ENCODE measurements around the gene FAM180B. TPM values are rescaled to one million over a fixed set of nuclear protein-coding genes. Genes with fewer than 3 reads are reported as not detected.

FAM180B gene
- polyA plus RNA-seq, 1 donor from 2014 or later: not detected

DNA sequence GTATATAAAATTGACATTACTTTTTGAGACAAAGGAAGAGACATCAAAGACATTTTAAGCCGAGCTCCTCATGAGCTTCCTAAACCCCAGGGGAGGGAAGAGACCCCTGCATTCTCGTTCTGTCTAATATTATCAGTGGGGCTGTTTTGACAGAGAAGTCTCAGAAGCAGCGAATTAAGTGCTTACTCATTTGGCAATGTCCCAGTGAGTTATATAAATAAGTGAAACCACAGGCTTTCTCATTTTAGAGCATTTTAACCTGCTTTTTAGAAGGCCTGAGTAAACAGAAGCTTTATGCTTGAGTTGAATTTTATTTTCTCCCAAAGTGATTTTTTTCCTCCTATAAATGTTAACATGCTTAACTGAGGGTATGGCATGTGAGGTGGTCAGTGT, 30.9 kb downstream of the FAM180B start:
- no peak overlapping the region for H3K27ac ChIP-seq (ENCODE audit: low read length)
- no peaks in the 10 kb centered on the region for H3F3A ChIP-seq (ENCODE audit: insufficient read depth, low read length, poor library complexity, severe bottlenecking)
- no peak overlapping the region for H3K9ac ChIP-seq (ENCODE audit: low read length)
- H3K9me3 ChIP-seq (ENCODE audit: low read length): no peaks in the 10 kb centered on the region
- H2AFZ ChIP-seq (ENCODE audit: low read depth, low read length): no peak overlapping the region
- H3K27me3 ChIP-seq (ENCODE audit: insufficient read depth, low read depth, low read length): no peaks in the 10 kb centered on the region
- TF ChIP-seq SMC3 (conservative IDR thresholded peaks at IDR 0.05; ENCODE audit: poor library complexity): no peak
- TF ChIP-seq RAD21 (conservative IDR thresholded peaks at IDR 0.05): no peak
- TF ChIP-seq EP300 (conservative IDR thresholded peaks at IDR 0.05; ENCODE audit: poor library complexity, severe bottlenecking): no peak
- TF ChIP-seq EZH2 (IDR thresholded peaks at IDR 0.05; ENCODE audit: borderline replicate concordance, insufficient read depth, low read length, poor library complexity, severe bottlenecking): no peak
- TF ChIP-seq, protein P1, sequence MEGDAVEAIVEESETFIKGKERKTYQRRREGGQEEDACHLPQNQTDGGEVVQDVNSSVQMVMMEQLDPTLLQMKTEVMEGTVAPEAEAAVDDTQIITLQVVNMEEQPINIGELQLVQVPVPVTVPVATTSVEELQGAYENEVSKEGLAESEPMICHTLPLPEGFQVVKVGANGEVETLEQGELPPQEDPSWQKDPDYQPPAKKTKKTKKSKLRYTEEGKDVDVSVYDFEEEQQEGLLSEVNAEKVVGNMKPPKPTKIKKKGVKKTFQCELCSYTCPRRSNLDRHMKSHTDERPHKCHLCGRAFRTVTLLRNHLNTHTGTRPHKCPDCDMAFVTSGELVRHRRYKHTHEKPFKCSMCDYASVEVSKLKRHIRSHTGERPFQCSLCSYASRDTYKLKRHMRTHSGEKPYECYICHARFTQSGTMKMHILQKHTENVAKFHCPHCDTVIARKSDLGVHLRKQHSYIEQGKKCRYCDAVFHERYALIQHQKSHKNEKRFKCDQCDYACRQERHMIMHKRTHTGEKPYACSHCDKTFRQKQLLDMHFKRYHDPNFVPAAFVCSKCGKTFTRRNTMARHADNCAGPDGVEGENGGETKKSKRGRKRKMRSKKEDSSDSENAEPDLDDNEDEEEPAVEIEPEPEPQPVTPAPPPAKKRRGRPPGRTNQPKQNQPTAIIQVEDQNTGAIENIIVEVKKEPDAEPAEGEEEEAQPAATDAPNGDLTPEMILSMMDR (IDR thresholded peaks at IDR 0.05; ENCODE audit: poor library complexity, severe bottlenecking): no peak
- no peaks in the 10 kb centered on the region for H3K79me2 ChIP-seq (replicated peaks; ENCODE audit: insufficient read depth, low read length)
- no peaks in the 10 kb centered on the region for H3K36me3 ChIP-seq (ENCODE audit: insufficient read depth, low read length)
- H3K4me3 ChIP-seq (ENCODE audit: low read length): no peak overlapping the region
- H3K4me2 ChIP-seq (ENCODE audit: low read length): no peak overlapping the region
- H4K20me1 ChIP-seq (ENCODE audit: insufficient read depth): no peaks in the 10 kb centered on the region
- H3K9me2 ChIP-seq (ENCODE audit: insufficient read depth, low read length): no peaks in the 10 kb centered on the region

DNA sequence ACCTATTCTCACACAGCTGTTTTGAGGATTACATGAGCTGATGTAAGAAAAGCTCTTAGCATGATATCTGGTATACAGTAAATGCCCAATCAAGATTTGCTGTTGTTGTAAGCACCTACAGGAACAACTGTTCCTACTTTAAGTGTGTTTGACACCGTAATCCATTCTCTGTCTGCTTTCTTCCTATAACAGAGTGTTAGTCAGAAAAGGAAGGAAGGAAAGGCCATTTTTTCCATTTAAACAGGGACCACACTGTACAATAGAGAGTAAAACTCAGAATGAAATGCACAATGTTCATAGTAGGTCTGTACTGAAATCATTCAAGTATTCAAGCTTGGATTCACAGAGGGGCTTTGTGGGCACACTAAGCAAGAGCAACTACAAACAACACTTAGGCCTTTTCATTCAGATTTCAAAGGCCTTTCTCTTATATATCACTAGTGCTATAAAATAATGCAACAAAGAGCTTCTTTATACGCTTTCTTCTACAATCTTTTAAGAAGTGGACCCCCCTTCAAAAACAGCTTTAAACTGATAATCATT, 34.4 kb downstream of the FAM180B start:
- no peaks in the 10 kb centered on the region for H3K36me3 ChIP-seq (ENCODE audit: insufficient read depth, low read length)
- no peaks in the 10 kb centered on the region for H3K9me3 ChIP-seq (ENCODE audit: low read length)
- H3K9ac ChIP-seq (ENCODE audit: low read length): no peak overlapping the region
- no peak for TF ChIP-seq EZH2 (IDR thresholded peaks at IDR 0.05; ENCODE audit: borderline replicate concordance, insufficient read depth, low read length, poor library complexity, severe bottlenecking)
- TF ChIP-seq EP300 (conservative IDR thresholded peaks at IDR 0.05; ENCODE audit: poor library complexity, severe bottlenecking): no peak
- TF ChIP-seq MXI1 (conservative IDR thresholded peaks at IDR 0.05; ENCODE audit: poor library complexity, severe bottlenecking): no peak
- TF ChIP-seq, protein P1 (IDR thresholded peaks at IDR 0.05; ENCODE audit: poor library complexity, severe bottlenecking): no peak
- TF ChIP-seq, protein P2, sequence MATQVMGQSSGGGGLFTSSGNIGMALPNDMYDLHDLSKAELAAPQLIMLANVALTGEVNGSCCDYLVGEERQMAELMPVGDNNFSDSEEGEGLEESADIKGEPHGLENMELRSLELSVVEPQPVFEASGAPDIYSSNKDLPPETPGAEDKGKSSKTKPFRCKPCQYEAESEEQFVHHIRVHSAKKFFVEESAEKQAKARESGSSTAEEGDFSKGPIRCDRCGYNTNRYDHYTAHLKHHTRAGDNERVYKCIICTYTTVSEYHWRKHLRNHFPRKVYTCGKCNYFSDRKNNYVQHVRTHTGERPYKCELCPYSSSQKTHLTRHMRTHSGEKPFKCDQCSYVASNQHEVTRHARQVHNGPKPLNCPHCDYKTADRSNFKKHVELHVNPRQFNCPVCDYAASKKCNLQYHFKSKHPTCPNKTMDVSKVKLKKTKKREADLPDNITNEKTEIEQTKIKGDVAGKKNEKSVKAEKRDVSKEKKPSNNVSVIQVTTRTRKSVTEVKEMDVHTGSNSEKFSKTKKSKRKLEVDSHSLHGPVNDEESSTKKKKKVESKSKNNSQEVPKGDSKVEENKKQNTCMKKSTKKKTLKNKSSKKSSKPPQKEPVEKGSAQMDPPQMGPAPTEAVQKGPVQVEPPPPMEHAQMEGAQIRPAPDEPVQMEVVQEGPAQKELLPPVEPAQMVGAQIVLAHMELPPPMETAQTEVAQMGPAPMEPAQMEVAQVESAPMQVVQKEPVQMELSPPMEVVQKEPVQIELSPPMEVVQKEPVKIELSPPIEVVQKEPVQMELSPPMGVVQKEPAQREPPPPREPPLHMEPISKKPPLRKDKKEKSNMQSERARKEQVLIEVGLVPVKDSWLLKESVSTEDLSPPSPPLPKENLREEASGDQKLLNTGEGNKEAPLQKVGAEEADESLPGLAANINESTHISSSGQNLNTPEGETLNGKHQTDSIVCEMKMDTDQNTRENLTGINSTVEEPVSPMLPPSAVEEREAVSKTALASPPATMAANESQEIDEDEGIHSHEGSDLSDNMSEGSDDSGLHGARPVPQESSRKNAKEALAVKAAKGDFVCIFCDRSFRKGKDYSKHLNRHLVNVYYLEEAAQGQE (IDR thresholded peaks at IDR 0.05; ENCODE audit: borderline replicate concordance): no peak
- no peak for TF ChIP-seq POLR2AphosphoS5 (IDR thresholded peaks at IDR 0.05)
- TF ChIP-seq SMC3 (conservative IDR thresholded peaks at IDR 0.05; ENCODE audit: poor library complexity): no peak
- TF ChIP-seq TAF1 (IDR thresholded peaks at IDR 0.05; ENCODE audit: low read depth): no peak
- no peak for TF ChIP-seq RAD21 (conservative IDR thresholded peaks at IDR 0.05)
- H3K27ac ChIP-seq (ENCODE audit: low read length): no peak overlapping the region
- H4K20me1 ChIP-seq (ENCODE audit: insufficient read depth): no peaks in the 10 kb centered on the region
- no peaks in the 10 kb centered on the region for H3F3A ChIP-seq (ENCODE audit: insufficient read depth, low read length, poor library complexity, severe bottlenecking)
- no peak overlapping the region for H2AFZ ChIP-seq (ENCODE audit: low read depth, low read length)
- no peaks in the 10 kb centered on the region for H3K27me3 ChIP-seq (ENCODE audit: insufficient read depth, low read depth, low read length)
- H3K9me2 ChIP-seq (ENCODE audit: insufficient read depth, low read length): no peaks in the 10 kb centered on the region
- no peaks in the 10 kb centered on the region for H3K79me2 ChIP-seq (replicated peaks; ENCODE audit: insufficient read depth, low read length)
- no peak overlapping the region for H3K4me3 ChIP-seq (ENCODE audit: low read length)
- H3K4me2 ChIP-seq (ENCODE audit: low read length): no peak overlapping the region
